Bronchial epithelial cell (primary cell): Measurements from ENCODE around the gene ZFP69B. TPM values are rescaled to one million over a fixed set of nuclear protein-coding genes. Genes with fewer than 3 reads are reported as not detected.

ENCODE experiments used
- total RNA-seq: library from RNA; depleted of rRNA; stranded (reverse); fragments of >200 nt; gene quantifications from 2 replicates; pipeline ENCODE4 v1.2.1, GENCODE V29; 2014

Gene ZFP69B
- total RNA-seq, 1 donor from 2014 or later = 1.6 TPM

Other genes starting within 250 kb of the ZFP69B start
- not detected in 2 replicates for gene TMCO2, start 202.5 kb upstream of the ZFP69B start, total RNA-seq
- 42.8 and 68.4 TPM in 2 replicates for gene ZMPSTE24, start 192.2 kb upstream of the ZFP69B start, total RNA-seq
- under 0.01 and 0.13 TPM in 2 replicates for gene COL9A2, start 133.2 kb upstream of the ZFP69B start, total RNA-seq
- gene SMAP2, start 76.7 kb upstream of the ZFP69B start, total RNA-seq = 4.2 and 10.8 TPM in 2 replicates
- gene ZFP69, start 26.8 kb downstream of the ZFP69B start, total RNA-seq = 1.9 and 2.1 TPM in 2 replicates
- 5.5 and 6.3 TPM in 2 replicates for gene EXO5, start 58.3 kb downstream of the ZFP69B start, total RNA-seq
- gene ZNF684, start 81.2 kb downstream of the ZFP69B start, total RNA-seq = 1.3 and 1.7 TPM in 2 replicates
- 0.26 and 2.7 TPM in 2 replicates for gene RIMS3, start 215.2 kb downstream of the ZFP69B start, total RNA-seq
- gene NFYC, start 241.2 kb downstream of the ZFP69B start, total RNA-seq = 22.5 and 22.9 TPM in 2 replicates